ENCODE data around the gene TAF11. TPM values are rescaled to one million over a fixed set of nuclear protein-coding genes. Genes with fewer than 3 reads are reported as not detected.
A peak's percentile ranks its signal among the peaks of the same experiment; 100 is the strongest.
"Not testable (repeated sequence)": the region's sequence is repeated elsewhere in the genome, so short reads cannot be mapped to it uniquely, and the experiment has no call there.

TAF11 gene
- total RNA-seq (2014; rRNA removed; shearing (Covaris generic); ENCODE audit: low replicate concordance), result 169 and 174 TPM in 2 replicates

GRCh38 chr6:34887753-34888513 lies at the start of gene TAF11:
TAF11 (minus strand) TSS chr6:34888042; CDS start chr6:34887957, 85 bp downstream.
- Histone ChIP-seq H3K27me3 (no peaks in the 10 kb centered on the region), H3K4me3 (peak within 1 kb of the TSS; percentile 97), H3K36me3 (peaks cover 31% of the 10 kb centered on the region), H3K9me3 (no peaks in the 10 kb centered on the region)
- DNase-seq, result peak; percentile 100

- H3K36me3 ChIP-seq, result no peaks in the 10 kb centered on the region; the same call in 1 of the 2 replicates
- DNase-seq, result peak; percentile 62
- no peaks in the 10 kb centered on the region for H3K9me3 ChIP-seq
- H3K27me3 ChIP-seq, result no peaks in the 10 kb centered on the region
- no peak overlapping the region for H3K4me3 ChIP-seq
Observed at GRCh38 chr6:34934516-34934915, 46.7 kb upstream of the TAF11 start.

GRCh38 chr6:34932202-34932601 lies 44.4 kb upstream of the TAF11 start:
- not testable (repeated sequence) for H3K36me3 ChIP-seq, H3K27me3 ChIP-seq, H3K9me3 ChIP-seq, H3K4me3 ChIP-seq, DNase-seq

GRCh38 chr6:34930221-34930620 lies 42.4 kb upstream of the TAF11 start:
- Histone ChIP-seq H3K36me3 (no peaks in the 10 kb centered on the region; the same call in 1 of the 2 replicates), H3K9me3 (no peaks in the 10 kb centered on the region)
- no peak for DNase-seq

GRCh38 chr6:34929241-34929978 lies 41.6 kb upstream of the TAF11 start:
- no peaks in the 10 kb centered on the region for H3K9me3 ChIP-seq
- no peaks in the 10 kb centered on the region for H3K27me3 ChIP-seq
- DNase-seq, result no peak
- H3K4me3 ChIP-seq, result no peak overlapping the region
- H3K36me3 ChIP-seq, result no peaks in the 10 kb centered on the region; the same call in 1 of the 2 replicates

More at GRCh38 chr6:34930221-34930620, 42.4 kb upstream of the TAF11 start:
- no peak overlapping the region for H3K4me3 ChIP-seq
- H3K27me3 ChIP-seq, result no peaks in the 10 kb centered on the region

GRCh38 chr6:34928695-34929094 lies 40.9 kb upstream of the TAF11 start:
- Histone ChIP-seq H3K9me3 (no peaks in the 10 kb centered on the region), H3K27me3 (no peaks in the 10 kb centered on the region), H3K36me3 (no peaks in the 10 kb centered on the region; the same call in 1 of the 2 replicates), H3K4me3 (no peak overlapping the region)
- DNase-seq, result no peak

- Histone ChIP-seq H3K9me3 (no peaks in the 10 kb centered on the region), H3K4me3 (no peak overlapping the region), H3K27me3 (no peaks in the 10 kb centered on the region), H3K36me3 (no peaks in the 10 kb centered on the region; the same call in 1 of the 2 replicates)
- no peak for DNase-seq
Observed at GRCh38 chr6:34928220-34928619, 40.4 kb upstream of the TAF11 start.

- H3K9me3 ChIP-seq, result no peaks in the 10 kb centered on the region
- H3K4me3 ChIP-seq, result no peak overlapping the region
- no peaks in the 10 kb centered on the region for H3K27me3 ChIP-seq
- peak; percentile 46 for DNase-seq
- no peaks in the 10 kb centered on the region for H3K36me3 ChIP-seq
Observed at GRCh38 chr6:34926655-34927054, 38.8 kb upstream of the TAF11 start.

GRCh38 chr6:34924831-34925625 lies 37.2 kb upstream of the TAF11 start:
- DNase-seq, result no peak

GRCh38 chr6:34922177-34922663 lies 34.4 kb upstream of the TAF11 start:
- Histone ChIP-seq H3K9me3 (no peaks in the 10 kb centered on the region), H3K4me3 (no peak overlapping the region), H3K27me3 (no peaks in the 10 kb centered on the region), H3K36me3 (no peaks in the 10 kb centered on the region; the same call in 1 of the 2 replicates)
- DNase-seq, result peak; percentile 65

More at GRCh38 chr6:34924831-34925625, 37.2 kb upstream of the TAF11 start:
- Histone ChIP-seq H3K27me3 (no peaks in the 10 kb centered on the region), H3K36me3 (no peaks in the 10 kb centered on the region), H3K9me3 (no peaks in the 10 kb centered on the region), H3K4me3 (no peak overlapping the region)

GRCh38 chr6:34920097-34920496 lies 32.3 kb upstream of the TAF11 start:
- H3K4me3 ChIP-seq, result no peak overlapping the region
- no peaks in the 10 kb centered on the region for H3K9me3 ChIP-seq
- H3K27me3 ChIP-seq, result no peaks in the 10 kb centered on the region
- no peaks in the 10 kb centered on the region; the same call in 1 of the 2 replicates for H3K36me3 ChIP-seq
- no peak for DNase-seq

GRCh38 chr6:34919651-34920050 lies 31.8 kb upstream of the TAF11 start:
- DNase-seq, result peak; percentile 74
- Histone ChIP-seq H3K9me3 (no peaks in the 10 kb centered on the region), H3K27me3 (no peaks in the 10 kb centered on the region), H3K4me3 (no peak overlapping the region), H3K36me3 (no peaks in the 10 kb centered on the region; the same call in 1 of the 2 replicates)

GRCh38 chr6:34917626-34918285 lies 29.9 kb upstream of the TAF11 start:
- Histone ChIP-seq H3K4me3 (no peak overlapping the region), H3K36me3 (no peaks in the 10 kb centered on the region; the same call in 1 of the 2 replicates), H3K9me3 (no peaks in the 10 kb centered on the region), H3K27me3 (no peaks in the 10 kb centered on the region)
- DNase-seq, result no peak

GRCh38 chr6:34916348-34916967 lies 28.6 kb upstream of the TAF11 start:
- no peaks in the 10 kb centered on the region; the same call in 1 of the 2 replicates for H3K36me3 ChIP-seq
- no peaks in the 10 kb centered on the region for H3K27me3 ChIP-seq
- no peaks in the 10 kb centered on the region for H3K9me3 ChIP-seq
- no peak for DNase-seq
- no peak overlapping the region for H3K4me3 ChIP-seq

GRCh38 chr6:34914358-34914757 lies 26.5 kb upstream of the TAF11 start:
- DNase-seq, result no peak
- no peak overlapping the region for H3K4me3 ChIP-seq
- no peaks in the 10 kb centered on the region for H3K27me3 ChIP-seq

More at GRCh38 chr6:34914358-34914757, 26.5 kb upstream of the TAF11 start:
- Histone ChIP-seq H3K36me3 (no peaks in the 10 kb centered on the region; the same call in 1 of the 2 replicates), H3K9me3 (no peaks in the 10 kb centered on the region)

Measured in MG63 (cell line).